Keratinocyte (primary cell): ENCODE results near the gene ARMH1.

ENCODE experiments used
- EZH2 ChIP-seq: IDR thresholded peaks from one replicate; pipeline ENCODE4 v1.6.1; 2012; ENCODE audit warnings: inconsistent platforms, mild to moderate bottlenecking, low read length, moderate library complexity
- TF ChIP-seq, protein P1 (sequence below), 3 experiments: IDR thresholded peaks in 1 of 3; conservative IDR thresholded peaks in 1 of 3; optimal IDR thresholded peaks in 1 of 3; 2 replicates in 2 of 3; 3 replicates in 1 of 3; pipeline versions ENCODE3 to v1.5.1; 2011; ENCODE audit warnings: low read length in 3 of 3, mild to moderate bottlenecking in 3 of 3, moderate library complexity in 2 of 3, control low read depth in 1 of 3, inconsistent platforms in 1 of 3; ENCODE audit not compliant: insufficient read depth in 2 of 3; ENCODE audit errors: extremely low read depth in 1 of 3

DNA sequence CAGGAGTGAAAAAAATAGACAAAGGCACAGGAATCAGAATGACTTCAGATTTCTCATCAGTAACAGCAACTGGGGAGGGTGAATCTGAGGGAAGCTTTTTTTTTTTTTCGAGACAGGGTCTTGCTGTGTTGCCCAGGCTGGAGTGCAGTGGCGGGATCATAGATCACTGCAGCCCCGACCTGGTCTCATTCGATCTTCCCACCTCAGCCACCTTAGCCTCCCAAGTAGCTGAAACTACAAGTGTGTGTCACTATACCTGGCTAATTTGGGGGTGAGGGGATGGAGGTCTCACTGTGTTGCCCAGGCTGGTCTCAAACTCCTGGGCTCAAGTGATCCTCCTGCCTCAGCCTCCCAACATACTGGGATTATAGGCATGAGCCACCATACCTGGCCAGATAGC, 10.7 kb downstream of the ARMH1 start:
- TF ChIP-seq, protein P1, sequence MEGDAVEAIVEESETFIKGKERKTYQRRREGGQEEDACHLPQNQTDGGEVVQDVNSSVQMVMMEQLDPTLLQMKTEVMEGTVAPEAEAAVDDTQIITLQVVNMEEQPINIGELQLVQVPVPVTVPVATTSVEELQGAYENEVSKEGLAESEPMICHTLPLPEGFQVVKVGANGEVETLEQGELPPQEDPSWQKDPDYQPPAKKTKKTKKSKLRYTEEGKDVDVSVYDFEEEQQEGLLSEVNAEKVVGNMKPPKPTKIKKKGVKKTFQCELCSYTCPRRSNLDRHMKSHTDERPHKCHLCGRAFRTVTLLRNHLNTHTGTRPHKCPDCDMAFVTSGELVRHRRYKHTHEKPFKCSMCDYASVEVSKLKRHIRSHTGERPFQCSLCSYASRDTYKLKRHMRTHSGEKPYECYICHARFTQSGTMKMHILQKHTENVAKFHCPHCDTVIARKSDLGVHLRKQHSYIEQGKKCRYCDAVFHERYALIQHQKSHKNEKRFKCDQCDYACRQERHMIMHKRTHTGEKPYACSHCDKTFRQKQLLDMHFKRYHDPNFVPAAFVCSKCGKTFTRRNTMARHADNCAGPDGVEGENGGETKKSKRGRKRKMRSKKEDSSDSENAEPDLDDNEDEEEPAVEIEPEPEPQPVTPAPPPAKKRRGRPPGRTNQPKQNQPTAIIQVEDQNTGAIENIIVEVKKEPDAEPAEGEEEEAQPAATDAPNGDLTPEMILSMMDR (optimal IDR thresholded peaks at IDR 0.05 in 1 of 3, IDR thresholded peaks at IDR 0.05 in 1 of 3, conservative IDR thresholded peaks at IDR 0.05 in 1 of 3; ENCODE audit: extremely low read depth in 1 of 3, insufficient read depth in 2 of 3, low read length in 3 of 3): no peak
- no peak for TF ChIP-seq EZH2
